HG03565 (cell line): Measurements from ENCODE around the gene ACSS2.

ENCODE experiments used
- ATAC-seq: cut with Tn5 transposase; IDR thresholded peaks from one replicate; pipeline ENCODE4 v1.9.1; 2021; ENCODE audit warnings: mild to moderate bottlenecking, moderate library complexity; ENCODE audit not compliant: unreplicated experiment

The ACSS2 gene

DNA sequence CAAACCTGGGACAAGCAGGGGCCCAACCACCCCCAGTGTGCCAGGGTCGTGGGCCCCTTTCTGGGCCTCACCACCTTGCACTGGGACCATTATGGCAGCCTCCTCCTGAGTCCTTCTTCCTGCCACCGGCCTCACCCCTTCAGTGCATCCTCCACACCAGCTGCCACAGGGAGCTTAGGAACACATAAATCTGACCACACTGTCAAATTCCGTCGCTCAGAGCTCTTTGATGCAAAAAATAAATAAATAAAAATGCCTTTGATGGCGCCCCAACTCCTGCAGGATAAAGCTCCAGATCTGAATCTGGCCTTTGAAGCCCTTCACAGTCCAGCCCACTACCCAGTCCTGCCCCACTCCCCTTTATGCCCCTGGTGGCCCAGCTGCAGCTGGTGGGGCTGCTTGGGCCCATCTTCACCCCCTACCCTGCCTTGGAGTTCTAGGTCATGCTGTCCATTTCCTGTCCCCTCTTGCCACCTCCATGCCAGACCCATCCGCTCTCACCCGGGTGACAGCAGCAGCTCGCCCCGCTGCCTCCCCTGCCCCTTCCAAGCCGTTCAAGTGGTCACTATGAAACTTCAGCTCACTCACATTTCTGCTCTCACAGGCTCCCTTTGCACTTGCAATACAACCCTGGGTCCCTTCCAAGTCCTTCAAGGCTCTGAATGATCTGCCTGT is 95.3 kb downstream of the ACSS2 start:
- ATAC-seq, result no peak

DNA sequence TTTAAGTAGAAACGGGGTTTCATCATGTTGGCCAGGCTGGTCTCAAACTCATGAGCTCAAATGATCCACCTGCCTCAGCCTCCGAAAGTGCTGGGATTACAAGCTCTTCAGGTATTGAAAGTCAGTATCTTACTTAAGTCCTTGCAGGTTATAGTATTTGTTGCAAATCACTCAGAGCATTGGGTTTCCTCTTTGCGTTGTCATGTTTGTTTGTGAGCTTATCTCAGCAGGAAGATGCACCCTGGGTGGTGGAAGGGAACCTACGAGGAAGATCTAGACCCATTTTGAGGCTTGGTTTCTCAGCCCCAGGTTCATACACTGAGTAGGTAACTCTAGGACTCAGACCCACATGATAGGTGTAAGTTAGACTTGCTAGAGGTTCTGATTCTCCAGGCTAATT is 97.8 kb downstream of the ACSS2 start:
- no peak for ATAC-seq

DNA sequence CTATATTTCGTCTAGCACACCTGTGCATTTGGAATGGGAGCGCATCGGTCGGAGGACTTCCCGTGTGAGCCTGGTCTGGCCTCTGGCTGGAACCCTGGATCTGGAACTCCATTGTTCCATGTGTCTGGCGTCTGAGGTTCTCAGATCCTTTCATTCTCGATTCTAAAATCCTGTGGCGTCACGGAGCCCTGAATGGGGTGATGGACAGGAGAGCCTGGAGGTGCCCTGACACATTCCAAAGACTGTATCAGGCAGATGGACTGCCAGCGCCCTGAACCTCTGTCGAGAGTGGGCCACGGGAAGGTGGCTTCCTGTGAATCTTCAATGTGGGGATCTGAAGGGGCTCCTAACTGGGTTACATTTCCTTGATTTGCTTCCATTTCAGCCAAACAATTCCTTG is 99.9 kb downstream of the ACSS2 start:
- ATAC-seq, result no peak
